HG02610 (cell line): Measurements from ENCODE around the gene WDR6.

Experiments used
- ATAC-seq: cut with Tn5 transposase; IDR thresholded peaks from one replicate; pipeline ENCODE4 v1.9.1; 2021; ENCODE audit warnings: mild to moderate bottlenecking, moderate library complexity; ENCODE audit not compliant: unreplicated experiment

The WDR6 gene

GRCh38 chr3:49015072-49015471, 7.9 kb downstream of the WDR6 start:
- no peak for ATAC-seq

- ATAC-seq = no peak
These were observed 8.6 kb downstream of the WDR6 start for GRCh38 chr3:49015765-49016164.

- no peak for ATAC-seq
These were observed 9.4 kb downstream of the WDR6 start for GRCh38 chr3:49016414-49017228.

- ATAC-seq = no peak
These were observed 10.2 kb downstream of the WDR6 start for GRCh38 chr3:49017229-49017970.

- no peak for ATAC-seq
These were observed 10.9 kb downstream of the WDR6 start, which contains the start of gene DALRD3 for GRCh38 chr3:49017971-49018706. Gene DALRD3 (minus strand): TSS chr3:49018580. CDS start chr3:49018564, 16 bp downstream.

GRCh38 chr3:49018707-49019006, 11.5 kb downstream of the WDR6 start:
- no peak for ATAC-seq

GRCh38 chr3:49019941-49020329, 12.7 kb downstream of the WDR6 start:
- no peak for ATAC-seq

- ATAC-seq = no peak
These were observed 13.4 kb downstream of the WDR6 start for GRCh38 chr3:49020330-49021212.

- peak; percentile 47 for ATAC-seq
These were observed 14.1 kb downstream of the WDR6 start for GRCh38 chr3:49021213-49021812.

GRCh38 chr3:49021813-49022687, 14.9 kb downstream of the WDR6 start, which contains the start of gene NDUFAF3:
Gene NDUFAF3 (plus strand): TSS chr3:49022121. CDS start chr3:49022145, 24 bp downstream.
- ATAC-seq = peak; percentile 62

- ATAC-seq = no peak
These were observed 15.5 kb downstream of the WDR6 start for GRCh38 chr3:49022688-49023171.

GRCh38 chr3:49023775-49024174, 16.6 kb downstream of the WDR6 start:
- no peak for ATAC-seq

GRCh38 chr3:49024449-49024848, 17.3 kb downstream of the WDR6 start:
- ATAC-seq = no peak

GRCh38 chr3:49025005-49025792, 18.0 kb downstream of the WDR6 start:
- no peak for ATAC-seq

- ATAC-seq = no peak
These were observed 18.8 kb downstream of the WDR6 start for GRCh38 chr3:49025793-49026520.

- no peak for ATAC-seq
These were observed 19.3 kb downstream of the WDR6 start for GRCh38 chr3:49026536-49026935.

- ATAC-seq = no peak
These were observed 20.4 kb downstream of the WDR6 start for GRCh38 chr3:49027634-49028033.

- ATAC-seq = no peak
These were observed 21.1 kb downstream of the WDR6 start for GRCh38 chr3:49028298-49028672.
